Astrocyte (in vitro differentiated cells and primary cell): ENCODE data around the gene HAUS3. TPM values are rescaled to one million over a fixed set of nuclear protein-coding genes. Genes with fewer than 3 reads are reported as not detected.

Experiments
- DNase-seq: peaks from one replicate; pipeline ENCODE4 v3.0.0-alpha.2; 2010; ENCODE audit warnings: low read depth
- FAIRE-seq: peaks from 2 replicates; lab custom pipeline; 2011; peaks lifted over from hg19 to GRCh38; lab: Jason Lieb, UNC
- H2AFZ ChIP-seq: 2 replicates; pipeline ENCODE4 v1.6.0; 2012; ENCODE audit warnings: low read depth, low read length, inconsistent platforms
- H3K27ac ChIP-seq: 2 replicates; pipeline ENCODE4 v1.5.1; 2011; ENCODE audit warnings: low read depth, low read length, inconsistent platforms
- H3K27me3 ChIP-seq: 2 replicates; pipeline ENCODE4 v1.6.0; 2011; ENCODE audit warnings: low read length, inconsistent platforms; ENCODE audit not compliant: insufficient read depth
- H3K36me3 ChIP-seq: 2 replicates; pipeline ENCODE4 v1.5.1; 2011; ENCODE audit warnings: low read length, inconsistent platforms; ENCODE audit not compliant: insufficient read depth
- H3K4me1 ChIP-seq: 2 replicates; pipeline ENCODE4 v1.5.1; 2011; ENCODE audit warnings: low read length, inconsistent platforms; ENCODE audit not compliant: insufficient read depth
- H3K4me2 ChIP-seq: 2 replicates; pipeline ENCODE4 v1.6.0; 2012; ENCODE audit warnings: low read length, inconsistent platforms
- H3K4me3 ChIP-seq: 2 replicates; pipeline ENCODE4 v1.5.1; 2011; ENCODE audit warnings: low read depth, mild to moderate bottlenecking, low read length, inconsistent platforms; ENCODE audit not compliant: insufficient read depth
- H3K79me2 ChIP-seq: 2 replicates; pipeline ENCODE4 v1.6.0; 2012; ENCODE audit warnings: mild to moderate bottlenecking, low read length, inconsistent platforms; ENCODE audit not compliant: insufficient read depth
- H3K9ac ChIP-seq: 2 replicates; pipeline ENCODE4 v1.6.0; 2012; ENCODE audit warnings: mild to moderate bottlenecking, low read length, inconsistent platforms
- H3K9me3 ChIP-seq: 2 replicates; pipeline ENCODE4 v1.5.1; 2012; ENCODE audit warnings: low read depth, mild to moderate bottlenecking, low read length, inconsistent platforms; ENCODE audit not compliant: insufficient read depth
- H4K20me1 ChIP-seq: 2 replicates; pipeline ENCODE4 v1.6.0; 2012; ENCODE audit warnings: low read length, inconsistent platforms; ENCODE audit not compliant: insufficient read depth
- H3K27ac Mint-ChIP-seq: one replicate; pipeline ENCODE4 v1.8.0; 2021; ENCODE audit warnings: mild to moderate bottlenecking, mixed read lengths; ENCODE audit not compliant: unreplicated experiment
- H3K27me3 Mint-ChIP-seq: one replicate; pipeline ENCODE4 v1.8.0; 2021; ENCODE audit warnings: low read depth, mixed read lengths; ENCODE audit not compliant: unreplicated experiment
- H3K36me3 Mint-ChIP-seq: one replicate; pipeline ENCODE4 v1.8.0; 2021; ENCODE audit warnings: low read depth, mixed read lengths; ENCODE audit not compliant: unreplicated experiment
- H3K4me1 Mint-ChIP-seq: one replicate; pipeline ENCODE4 v1.8.0; 2021; ENCODE audit warnings: low read depth, mixed read lengths; ENCODE audit not compliant: unreplicated experiment
- H3K4me3 Mint-ChIP-seq: one replicate; pipeline ENCODE4 v1.8.0; 2021; ENCODE audit warnings: mild to moderate bottlenecking, moderate library complexity, mixed read lengths; ENCODE audit not compliant: unreplicated experiment
- H3K9me3 Mint-ChIP-seq: one replicate; pipeline ENCODE4 v1.8.0; 2021; ENCODE audit warnings: mild to moderate bottlenecking, mixed read lengths; ENCODE audit not compliant: unreplicated experiment
- CTCF ChIP-seq: IDR thresholded peaks from 2 replicates; pipeline ENCODE4 v1.5.1; 2011; ENCODE audit warnings: low read depth, mild to moderate bottlenecking, inconsistent platforms, low read length, moderate library complexity; ENCODE audit not compliant: insufficient read depth
- EZH2 ChIP-seq: IDR thresholded peaks from 2 replicates; pipeline ENCODE4 v1.6.1; 2012; ENCODE audit warnings: mild to moderate bottlenecking, low read length, inconsistent platforms; ENCODE audit not compliant: insufficient read depth
- total RNA-seq: library from RNA; stranded (reverse); gene quantifications from 2 replicates; pipeline ENCODE4 v1.2.1, GENCODE V29; 2021

Gene HAUS3
- total RNA-seq, 1 donor from 2014 or later: 10.7 TPM

- peak overlapping the region; percentile 11 for H2AFZ ChIP-seq
- H3K9me3 Mint-ChIP-seq: no peaks in the 10 kb centered on the region
Measured at GRCh38 chr4:2286904-2287593, 45.1 kb upstream of the HAUS3 start.

GRCh38 chr4:2285613-2286381 lies 43.9 kb upstream of the HAUS3 start:
- no peaks in the 10 kb centered on the region for H3K79me2 ChIP-seq
- peak overlapping the region; percentile 63 for H2AFZ ChIP-seq
- no peak for TF ChIP-seq EZH2
- no peak for TF ChIP-seq CTCF
- peaks cover 23% of the 10 kb centered on the region for H3K27me3 Mint-ChIP-seq
- no peaks in the 10 kb centered on the region for H4K20me1 ChIP-seq
- no peak overlapping the region for H3K4me3 Mint-ChIP-seq
- FAIRE-seq (no peak), DNase-seq (no peak)
- no peaks in the 10 kb centered on the region for H3K9me3 ChIP-seq
- peaks cover 5% of the 10 kb centered on the region for H3K4me1 Mint-ChIP-seq
- no peak overlapping the region for H3K27ac Mint-ChIP-seq
- no peak overlapping the region for H3K27ac ChIP-seq
- H3K27me3 ChIP-seq: peaks cover 3% of the 10 kb centered on the region
- no peak overlapping the region for H3K9ac ChIP-seq
- H3K4me1 ChIP-seq: peaks cover 11% of the 10 kb centered on the region
- no peaks in the 10 kb centered on the region for H3K9me3 Mint-ChIP-seq
- no peaks in the 10 kb centered on the region for H3K36me3 Mint-ChIP-seq
- peak overlapping the region; percentile 56 for H3K4me2 ChIP-seq
- H3K4me3 ChIP-seq: no peak overlapping the region
- H3K36me3 ChIP-seq: no peaks in the 10 kb centered on the region

More at GRCh38 chr4:2286904-2287593, 45.1 kb upstream of the HAUS3 start:
- no peaks in the 10 kb centered on the region for H3K79me2 ChIP-seq
- no peak for DNase-seq
- H3K36me3 ChIP-seq: no peaks in the 10 kb centered on the region
- H3K27me3 ChIP-seq: no peaks in the 10 kb centered on the region
- Mint-ChIP-seq H3K27ac (no peak overlapping the region), H3K27me3 (peaks cover 20% of the 10 kb centered on the region), H3K36me3 (no peaks in the 10 kb centered on the region), H3K4me3 (no peak overlapping the region), H3K4me1 (peaks cover 5% of the 10 kb centered on the region)
- no peaks in the 10 kb centered on the region for H4K20me1 ChIP-seq
- no peak for FAIRE-seq
- H3K9ac ChIP-seq: no peak overlapping the region
- peaks cover 11% of the 10 kb centered on the region for H3K4me1 ChIP-seq
- H3K4me3 ChIP-seq: no peak overlapping the region
- no peak overlapping the region for H3K27ac ChIP-seq
- H3K4me2 ChIP-seq: no peak overlapping the region
- H3K9me3 ChIP-seq: no peaks in the 10 kb centered on the region
- no peak for TF ChIP-seq EZH2
- no peak for TF ChIP-seq CTCF
